Right cardiac atrium (tissue), 5 donors: ENCODE results near the gene KCTD3. TPM values are rescaled to one million over a fixed set of nuclear protein-coding genes. Genes with fewer than 3 reads are reported as not detected.

Experiments
- ATAC-seq, 2 donors: fragments of 200-7000 bp; cut with Tn5 transposase; one replicate each; pipeline versions ENCODE4 v1.8.0 to v1.9.1; 2020; ENCODE audit warnings: moderate library complexity in 2 of 2, mild to moderate bottlenecking in 1 of 2
- DNase-seq, 3 donors: peaks; one replicate each; pipeline ENCODE4 v3.0.0-alpha.2; 2020
- H3K27ac ChIP-seq: one replicate; pipeline ENCODE4 v1.5.1; 2013; ENCODE audit warnings: mild to moderate bottlenecking, low read length, control low read depth, moderate library complexity
- H3K27me3 ChIP-seq: one replicate; pipeline ENCODE4 v1.6.1; 2013; ENCODE audit not compliant: control insufficient read depth, insufficient read depth
- H3K4me1 ChIP-seq: one replicate; pipeline ENCODE4 v1.6.1; 2013; ENCODE audit warnings: low read length; ENCODE audit not compliant: control insufficient read depth, insufficient read depth
- H3K4me3 ChIP-seq: one replicate; pipeline ENCODE4 v1.5.1; 2013; ENCODE audit warnings: low read length, control low read depth
- H3K9me3 ChIP-seq: one replicate; pipeline ENCODE4 v1.6.1; 2013; ENCODE audit warnings: low read length; ENCODE audit not compliant: control insufficient read depth
- WGBS: extraction: QIAGEN DNeasy Blood & Tissue Kit; methylation state at CpG from one replicate; pipeline ENCODE4 v1.1.7; 2013; 5-methylcytosine and 5-hydroxymethylcytosine counted together
- intact Hi-C, 4 donors: fragments of 100-400 bp; cut with DNase I; formaldehyde crosslinking; loops; one replicate each; pipeline versions ENCODE4 v1.11.0 to v1.14.0; 2022 to 2023
- polyA plus RNA-seq: library from polyadenylated mRNA; stranded (reverse); fragments of 200-250 nt; gene quantifications from one replicate; pipeline ENCODE4 v1.2.3, GENCODE V29; 2013
- total RNA-seq, 4 donors: library from RNA; stranded (reverse); fragmentation: NEBNext Ultra II Directional; extraction: Animal tissue kit (Norgen Biotek cat#: 25700); gene quantifications; one replicate each; pipeline ENCODE4 v1.2.1, GENCODE V29; 2021
- donor health status: healthy with polysubstance abuse.
- donor health status: DM: no; HTN: yes; CAD: no.
- donor health status: DM: no; HTN: no; CAD: no.
- donor health status: DM: no; HTN: yes; CAD: no; lungs with severe emphysema.
- donor health status: DM: yes; HTN: yes; CAD: no.

KCTD3 gene
- total and polyA plus RNA-seq, 5 donors: 11.7 to 19.4 (median 17.1) TPM

GRCh38 chr1:215640429-215641148 is 73.5 kb downstream of the KCTD3 start:
- WGBS: 92% methylated on average over 18 of the region's 18 CpGs
- intact Hi-C loops: no loop called here
- no peak overlapping the region for H3K27ac ChIP-seq

GRCh38 chr1:215643592-215644321 is 76.7 kb downstream of the KCTD3 start:
- Histone ChIP-seq H3K27me3 (no peaks in the 10 kb centered on the region), H3K4me3 (no peak overlapping the region), H3K9me3 (no peaks in the 10 kb centered on the region), H3K4me1 (no peaks in the 10 kb centered on the region), H3K27ac (no peak overlapping the region)
- no peak for DNase-seq
- intact Hi-C loops: no loop called here
- no peak for ATAC-seq
- 86% methylated on average over 4 of the region's 4 CpGs for WGBS

More at GRCh38 chr1:215640429-215641148, 73.5 kb downstream of the KCTD3 start:
- no peaks in the 10 kb centered on the region for H3K4me1 ChIP-seq
- ATAC-seq: no peak
- H3K4me3 ChIP-seq: no peak overlapping the region
- H3K9me3 ChIP-seq: no peaks in the 10 kb centered on the region
- H3K27me3 ChIP-seq: no peaks in the 10 kb centered on the region
- DNase-seq: no peak

GRCh38 chr1:215645182-215645581 is 78.1 kb downstream of the KCTD3 start:
- WGBS: 88% methylated on average over 4 of the region's 4 CpGs
- intact Hi-C loops: no loop called here
- Histone ChIP-seq H3K4me1 (no peaks in the 10 kb centered on the region), H3K9me3 (no peaks in the 10 kb centered on the region), H3K27me3 (no peaks in the 10 kb centered on the region), H3K4me3 (no peak overlapping the region), H3K27ac (no peak overlapping the region)
- ATAC-seq: no peak
- no peak for DNase-seq

- H3K27me3 ChIP-seq: no peaks in the 10 kb centered on the region
- 97% methylated on average over 2 of the region's 2 CpGs for WGBS
- no peak overlapping the region for H3K4me3 ChIP-seq
- no peaks in the 10 kb centered on the region for H3K4me1 ChIP-seq
- ATAC-seq: no peak
- DNase-seq: no peak
- intact Hi-C loops: no loop called here
- no peak overlapping the region for H3K27ac ChIP-seq
- H3K9me3 ChIP-seq: no peaks in the 10 kb centered on the region
These were observed 78.8 kb downstream of the KCTD3 start for GRCh38 chr1:215645861-215646260.

GRCh38 chr1:215647738-215648137 is 80.6 kb downstream of the KCTD3 start:
- intact Hi-C loops: no loop called here
- 55% methylated on average over 3 of the region's 3 CpGs for WGBS

GRCh38 chr1:215648957-215649356 is 81.9 kb downstream of the KCTD3 start:
- WGBS: 90% methylated on average over 4 of the region's 4 CpGs
- H3K27ac ChIP-seq: no peak overlapping the region
- DNase-seq: no peak
- H3K9me3 ChIP-seq: no peaks in the 10 kb centered on the region
- H3K27me3 ChIP-seq: no peaks in the 10 kb centered on the region
- no peak for ATAC-seq
- H3K4me1 ChIP-seq: no peaks in the 10 kb centered on the region
- H3K4me3 ChIP-seq: no peak overlapping the region
- intact Hi-C loops: no loop called here

More at GRCh38 chr1:215647738-215648137, 80.6 kb downstream of the KCTD3 start:
- no peak overlapping the region for H3K27ac ChIP-seq
- H3K4me1 ChIP-seq: no peaks in the 10 kb centered on the region
- DNase-seq (no peak), ATAC-seq (no peak)
- no peaks in the 10 kb centered on the region for H3K9me3 ChIP-seq
- no peaks in the 10 kb centered on the region for H3K27me3 ChIP-seq
- no peak overlapping the region for H3K4me3 ChIP-seq

- ATAC-seq (no peak), DNase-seq (peak in 1 of 3 donors; percentile 29)
- Histone ChIP-seq H3K27ac (no peak overlapping the region), H3K4me1 (no peaks in the 10 kb centered on the region), H3K4me3 (no peak overlapping the region), H3K9me3 (no peaks in the 10 kb centered on the region), H3K27me3 (no peaks in the 10 kb centered on the region)
- 51% methylated on average over 9 of the region's 9 CpGs for WGBS
- intact Hi-C loops: no loop called here
These were observed 83.5 kb downstream of the KCTD3 start for GRCh38 chr1:215650446-215651149.

- H3K4me3 ChIP-seq: no peak overlapping the region
- intact Hi-C loops: no loop called here
- no peaks in the 10 kb centered on the region for H3K9me3 ChIP-seq
- no peak overlapping the region for H3K27ac ChIP-seq
- DNase-seq (no peak), ATAC-seq (no peak)
- WGBS: 40% methylated on average over 3 of the region's 3 CpGs
- H3K4me1 ChIP-seq: no peaks in the 10 kb centered on the region
- H3K27me3 ChIP-seq: no peaks in the 10 kb centered on the region
These were observed 84.8 kb downstream of the KCTD3 start for GRCh38 chr1:215651867-215652266.

- H3K4me3 ChIP-seq: no peak overlapping the region
- no peak for ATAC-seq
These were observed 85.3 kb downstream of the KCTD3 start for GRCh38 chr1:215652371-215652770.

GRCh38 chr1:215657047-215657446 is 89.9 kb downstream of the KCTD3 start:
- intact Hi-C loops: no loop called here
- Histone ChIP-seq H3K27me3 (no peaks in the 10 kb centered on the region), H3K9me3 (no peaks in the 10 kb centered on the region), H3K27ac (no peak overlapping the region), H3K4me3 (no peak overlapping the region), H3K4me1 (no peaks in the 10 kb centered on the region)
- 92% methylated on average over 4 of the region's 4 CpGs for WGBS
- DNase-seq: no peak
- no peak for ATAC-seq

More at GRCh38 chr1:215652371-215652770, 85.3 kb downstream of the KCTD3 start:
- WGBS: 67% methylated on average over 1 of the region's 1 CpG
- no peak for DNase-seq
- Histone ChIP-seq H3K27ac (no peak overlapping the region), H3K9me3 (no peaks in the 10 kb centered on the region), H3K27me3 (no peaks in the 10 kb centered on the region), H3K4me1 (no peaks in the 10 kb centered on the region)
- intact Hi-C loops: no loop called here

- H3K27ac ChIP-seq: no peak overlapping the region
- H3K4me1 ChIP-seq: no peaks in the 10 kb centered on the region
- intact Hi-C loops: no loop called here
- DNase-seq (no peak), ATAC-seq (no peak)
- no peaks in the 10 kb centered on the region for H3K9me3 ChIP-seq
- no peak overlapping the region for H3K4me3 ChIP-seq
- H3K27me3 ChIP-seq: no peaks in the 10 kb centered on the region
These were observed 93.2 kb downstream of the KCTD3 start for GRCh38 chr1:215660259-215660658.
